B cell (primary cell): ENCODE measurements around the gene RASGEF1B. TPM values are rescaled to one million over a fixed set of nuclear protein-coding genes. Genes with fewer than 3 reads are reported as not detected.

Experiments
- ATAC-seq: fragments of 200-7000 bp; cut with Tn5 transposase; one replicate; pipeline ENCODE4 v1.10.0; 2021; ENCODE audit warnings: low read depth, mild to moderate bottlenecking, moderate number of reproducible peaks, moderate library complexity
- CTCF ChIA-PET: fragments of 350-600 bp; sonication (Branson Sonifier 250); formaldehyde crosslinking; loops from one replicate; lab custom pipeline; 2021; ENCODE audit warnings: antibody characterized with exemption, inconsistent platforms; lab: Charles Lee
- POLR2A ChIA-PET: fragments of 350-600 bp; sonication (Branson Sonifier 250); formaldehyde crosslinking; loops from one replicate; lab custom pipeline; 2021; ENCODE audit warnings: antibody characterized with exemption; lab: Charles Lee
- DNase-seq: peaks from one replicate; pipeline ENCODE4 v3.0.0; 2013
- H2AFZ ChIP-seq: 2 replicates; pipeline ENCODE4 v1.6.1; 2012; ENCODE audit warnings: mild to moderate bottlenecking, low read depth, low read length; ENCODE audit not compliant: insufficient read depth, poor library complexity, severe bottlenecking
- H3K27ac ChIP-seq, 2 donors: 1 replicate in 1 of 2; 2 replicates in 1 of 2; pipeline ENCODE4 v1.5.1; 2012 to 2013; ENCODE audit warnings: low read length in 2 of 2, mild to moderate bottlenecking in 2 of 2, moderate library complexity in 1 of 2
- H3K27me3 ChIP-seq, 4 experiments: fragments of 200-600 bp in 1 of 4; sonication (generic) in 1 of 4; replicated peaks in 1 of 4; 1 replicate in 2 of 4; 2 replicates in 2 of 4; pipeline versions ENCODE4 v1.6.1 to v1.7.0; 2013 to 2016; ENCODE audit warnings: low read length in 3 of 4, mild to moderate bottlenecking in 2 of 4, mixed read lengths in 1 of 4, moderate library complexity in 1 of 4; ENCODE audit not compliant: insufficient read depth in 4 of 4, control insufficient read depth in 3 of 4; ENCODE audit errors: control extremely low read depth in 1 of 4
- H3K36me3 ChIP-seq, 2 experiments: replicated peaks in 1 of 2; 1 replicate in 1 of 2; 2 replicates in 1 of 2; pipeline versions ENCODE4 v1.6.1 to v1.7.1; 2013; ENCODE audit warnings: low read length in 1 of 2; ENCODE audit not compliant: insufficient read depth in 2 of 2, control insufficient read depth in 1 of 2; ENCODE audit errors: control extremely low read depth in 1 of 2, extremely low read depth in 1 of 2
- H3K4me1 ChIP-seq, 2 donors: fragments of 200-600 bp in 1 of 2; sonication (generic) in 1 of 2; 1 replicate in 1 of 2; 2 replicates in 1 of 2; pipeline versions ENCODE4 v1.5.1 to v1.6.1; 2013 to 2017; ENCODE audit warnings: low read length in 2 of 2; ENCODE audit not compliant: control insufficient read depth in 2 of 2, insufficient read depth in 2 of 2
- H3K4me2 ChIP-seq: replicated peaks from 2 replicates; pipeline ENCODE3; 2012; ENCODE audit warnings: mild to moderate bottlenecking, low read depth, low read length; ENCODE audit not compliant: poor library complexity, severe bottlenecking
- H3K4me3 ChIP-seq, 5 experiments: fragments of 200-600 bp in 1 of 5; sonication (generic) in 1 of 5; 1 replicate in 3 of 5; 2 replicates in 2 of 5; pipeline versions ENCODE4 v1.5.1 to v1.7.0; 2011 to 2016; ENCODE audit warnings: low read length in 4 of 5, mild to moderate bottlenecking in 4 of 5, low read depth in 2 of 5, control low read depth in 1 of 5, moderate library complexity in 1 of 5; ENCODE audit not compliant: insufficient read depth in 1 of 5; ENCODE audit errors: control extremely low read depth in 1 of 5, extremely low read depth in 1 of 5
- H3K79me2 ChIP-seq: fragments of 200-600 bp; sonication (generic); one replicate; pipeline ENCODE4 v1.6.0; 2016; ENCODE audit warnings: low read length; ENCODE audit not compliant: control insufficient read depth, insufficient read depth
- H3K9ac ChIP-seq: fragments of 200-600 bp; sonication (generic); 2 replicates; pipeline ENCODE4 v1.6.1; 2017; ENCODE audit warnings: mild to moderate bottlenecking, low read length, moderate library complexity
- H3K9me3 ChIP-seq, 3 donors: one replicate each; pipeline versions ENCODE4 v1.6.1 to v1.7.1; 2013; ENCODE audit warnings: low read length in 2 of 3; ENCODE audit not compliant: control insufficient read depth in 2 of 3, insufficient read depth in 1 of 3; ENCODE audit errors: control extremely low read depth in 1 of 3
- H4K20me1 ChIP-seq: 2 replicates; pipeline ENCODE4 v1.6.0; 2012; ENCODE audit warnings: mild to moderate bottlenecking, low read length; ENCODE audit not compliant: insufficient read depth, control insufficient read depth, poor library complexity, severe bottlenecking
- H3K27ac Mint-ChIP-seq: one replicate; pipeline ENCODE4 v1.8.0; 2021; ENCODE audit warnings: mixed read lengths
- H3K27me3 Mint-ChIP-seq: one replicate; pipeline ENCODE4 v1.8.0; 2021; ENCODE audit warnings: mixed read lengths
- H3K4me1 Mint-ChIP-seq: one replicate; pipeline ENCODE4 v1.8.0; 2021; ENCODE audit warnings: mixed read lengths
- H3K4me3 Mint-ChIP-seq: one replicate; pipeline ENCODE4 v1.8.0; 2021; ENCODE audit warnings: mixed read lengths
- H3K9me3 Mint-ChIP-seq: one replicate; pipeline ENCODE4 v1.8.0; 2022; ENCODE audit warnings: mixed read lengths; ENCODE audit not compliant: insufficient read depth
- CTCF ChIP-seq: fragments of 200-600 bp; IDR thresholded peaks from one replicate; pipeline ENCODE4 v1.8.0; 2022; ENCODE audit warnings: antibody characterized with exemption, mild to moderate bottlenecking
- EZH2 ChIP-seq: IDR thresholded peaks from 2 replicates; pipeline ENCODE4 v1.6.1; 2012; ENCODE audit warnings: borderline replicate concordance, low read depth, mild to moderate bottlenecking, moderate library complexity, low read length; ENCODE audit not compliant: insufficient read depth, poor library complexity, severe bottlenecking
- WGBS: methylation state at CpG from one replicate; pipeline ENCODE4 v1.1.5; 2013; ENCODE audit warnings: missing lambda C conversion rate; ENCODE audit not compliant: insufficient coverage; 5-methylcytosine and 5-hydroxymethylcytosine counted together
- intact Hi-C: fragments of 100-400 bp; cut with micrococcal nuclease; formaldehyde crosslinking; loops from one replicate; pipeline ENCODE4 v1.10.0; 2022
- polyA plus RNA-seq: library from polyadenylated mRNA; depleted of rRNA; stranded (reverse); fragments of >200 nt; gene quantifications from 2 replicates; pipeline ENCODE4 v1.2.3, GENCODE V29; 2012
- total RNA-seq, 2 donors: library from RNA; stranded (reverse); fragments of 120-200 nt in 1 of 2; gene quantifications; 1 replicate in 1 of 2; 2 replicates in 1 of 2; pipeline versions ENCODE4 v1.2.3 to v1.2.4, GENCODE V29; 2013 to 2022

RASGEF1B gene
- total and polyA plus RNA-seq, 2 donors (not counting 1 experiment from before 2014, with no cell fraction given) = 20.4 to 130 TPM

DNA sequence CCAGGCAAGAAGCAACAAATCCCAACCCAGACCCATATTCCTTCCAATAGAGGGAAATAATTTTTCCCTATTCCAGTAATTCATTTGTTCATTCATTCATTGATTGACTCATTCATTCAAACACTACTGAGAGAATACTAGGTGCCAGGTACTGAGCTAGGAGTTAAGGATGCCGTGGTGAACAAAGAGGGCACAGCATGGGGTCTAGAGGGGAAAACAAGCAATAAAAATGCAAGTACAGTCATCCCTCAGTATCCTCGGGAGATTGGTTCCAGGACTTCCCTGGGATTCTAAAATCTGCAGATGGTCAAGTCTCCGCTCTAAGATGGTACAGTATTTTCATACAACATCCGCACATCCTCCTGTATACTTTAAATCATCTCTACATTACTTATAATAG lies 18.7 kb downstream of the RASGEF1B start:
- Histone ChIP-seq H3K27me3 (no peaks in the 10 kb centered on the region), H3K27ac (no peak overlapping the region), H3K4me1 (peaks cover 7 to 21% of the 10 kb centered on the region in 2 donors), H3K9ac (no peak overlapping the region), H3K4me2 (no peak overlapping the region), H3K9me3 (no peaks in the 10 kb centered on the region), H4K20me1 (peaks cover 64% of the 10 kb centered on the region), H3K36me3 (peaks cover 21 to 81% of the 10 kb centered on the region in 2 experiments), H3K4me3 (no peak overlapping the region), H3K79me2 (peaks cover 60% of the 10 kb centered on the region), H2AFZ (no peak overlapping the region)
- intact Hi-C loops = no loop called here
- Mint-ChIP-seq H3K27ac (no peak overlapping the region), H3K4me3 (no peak overlapping the region), H3K4me1 (peaks cover 50% of the 10 kb centered on the region), H3K27me3 (no peaks in the 10 kb centered on the region), H3K9me3 (no peaks in the 10 kb centered on the region)
- DNase-seq (no peak), ATAC-seq (no peak)
- ChIA-PET CTCF (interaction anchor here (0.9 to 3.5 kb wide), 7 partner anchors 10 to 816 kb away, joined by 3 to 11 read pairs (median 3); no protein-coding TSS in a partner anchor), POLR2A (no interaction called here)
- TF ChIP-seq CTCF = no peak
- no peak for TF ChIP-seq EZH2
- 100% methylated on average over 3 of the region's 4 CpGs for WGBS

DNA sequence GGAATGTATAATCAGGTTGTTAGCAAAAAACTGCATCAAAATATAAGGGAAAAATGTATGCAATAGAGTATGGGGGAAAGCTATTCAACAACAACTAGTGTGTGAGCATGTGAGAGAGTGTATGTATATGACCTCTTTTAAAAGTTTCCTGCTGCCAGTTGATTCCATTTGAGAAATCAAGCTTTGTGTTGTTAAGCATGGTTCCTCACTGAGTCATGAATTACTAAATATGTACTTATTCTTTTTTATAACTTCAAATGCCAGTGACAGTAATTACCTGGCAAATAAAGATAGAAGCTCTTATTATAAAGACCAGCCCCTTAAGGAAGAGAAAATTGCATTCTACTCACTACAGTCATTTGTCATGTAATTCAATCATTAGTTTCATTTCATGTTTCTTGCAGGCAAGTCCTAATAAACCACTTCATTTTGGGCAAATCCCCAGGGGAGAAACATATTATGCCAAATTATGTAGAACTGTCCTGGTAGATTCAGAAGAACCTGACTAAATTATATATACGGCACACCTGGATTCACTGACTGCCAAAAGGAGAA lies 19.2 kb downstream of the RASGEF1B start:
- ATAC-seq (no peak), DNase-seq (no peak)
- H3K27ac Mint-ChIP-seq = no peak overlapping the region
- Histone ChIP-seq H3K4me1 (peaks cover 7 to 21% of the 10 kb centered on the region in 2 donors), H4K20me1 (peaks cover 59% of the 10 kb centered on the region), H3K79me2 (peaks cover 55% of the 10 kb centered on the region), H3K4me3 (no peak overlapping the region), H2AFZ (no peak overlapping the region), H3K4me2 (no peak overlapping the region), H3K27ac (no peak overlapping the region), H3K9ac (no peak overlapping the region), H3K36me3 (peaks cover 25 to 82% of the 10 kb centered on the region in 2 experiments), H3K27me3 (no peaks in the 10 kb centered on the region), H3K9me3 (no peaks in the 10 kb centered on the region)
- ChIA-PET POLR2A (no interaction called here), CTCF (interaction anchor here (0.8 to 3.5 kb wide), 4 partner anchors 15 to 468 kb away, joined by 3 to 11 read pairs (median 4); no protein-coding TSS in a partner anchor)
- H3K4me1 Mint-ChIP-seq = peaks cover 50% of the 10 kb centered on the region
- no peaks in the 10 kb centered on the region for H3K9me3 Mint-ChIP-seq
- WGBS = no CpG with 5 or more reads among the region's 1 CpG
- no peaks in the 10 kb centered on the region for H3K27me3 Mint-ChIP-seq
- intact Hi-C loops = no loop called here
- TF ChIP-seq EZH2 = no peak
- TF ChIP-seq CTCF = no peak
- H3K4me3 Mint-ChIP-seq = no peak overlapping the region
